Uterus (tissue), 4 donors: Measurements from ENCODE around the gene OVAAL. TPM values are rescaled to one million over a fixed set of nuclear protein-coding genes. Genes with fewer than 3 reads are reported as not detected.

Experiments used
- DNase-seq, 2 donors: peaks; one replicate each; pipeline ENCODE4 v3.0.0-alpha.2; 2019 to 2020
- H3K27ac ChIP-seq, 2 donors: fragments of 200-600 bp; sonication (generic); 1 replicate in 1 of 2; 2 replicates in 1 of 2; pipeline ENCODE4 v1.5.1; 2016 to 2018
- H3K27me3 ChIP-seq, 2 donors: fragments of 200-600 bp; sonication (generic); one replicate each; pipeline ENCODE4 v1.5.1; 2018 to 2019; ENCODE audit warnings: control low read depth in 1 of 2
- H3K36me3 ChIP-seq, 2 donors: fragments of 200-600 bp; sonication (generic); one replicate each; pipeline ENCODE4 v1.5.1; 2019; ENCODE audit warnings: control low read depth in 1 of 2
- H3K4me1 ChIP-seq, 2 donors: fragments of 200-600 bp; sonication (generic); one replicate each; pipeline ENCODE4 v1.5.1; 2018 to 2019; ENCODE audit warnings: control low read depth in 1 of 2
- H3K4me3 ChIP-seq, 2 donors: fragments of 200-600 bp; sonication (generic); 1 replicate in 1 of 2; 2 replicates in 1 of 2; pipeline ENCODE4 v1.5.1; 2018 to 2019; ENCODE audit warnings: mild to moderate bottlenecking in 1 of 2
- H3K9me3 ChIP-seq, 2 donors: fragments of 200-600 bp; sonication (generic); one replicate each; pipeline ENCODE4 v1.5.1; 2019; ENCODE audit warnings: control low read depth in 1 of 2
- CTCF ChIP-seq, 4 experiments: fragments of 200-600 bp in 2 of 4; fragments of 450-650 bp in 2 of 4; sonication (generic) in 2 of 4; IDR thresholded peaks; one replicate each; pipeline ENCODE4 v1.5.1; 2016 to 2019; ENCODE audit warnings: antibody characterized with exemption in 4 of 4, mild to moderate bottlenecking in 2 of 4, moderate library complexity in 1 of 4
- POLR2A ChIP-seq, 2 donors: fragments of 450-650 bp; IDR thresholded peaks; one replicate each; pipeline ENCODE4 v1.6.1; 2016; ENCODE audit warnings: antibody characterized with exemption in 2 of 2, mild to moderate bottlenecking in 1 of 2, moderate library complexity in 1 of 2
- intact Hi-C: fragments of 100-400 bp; cut with DNase I; formaldehyde crosslinking; loops from one replicate; pipeline ENCODE4 v1.15.1; 2023; ENCODE audit warnings: low total_unique reads
- total RNA-seq, 4 donors: library from RNA; depleted of rRNA in 3 of 4; stranded (reverse); fragments of >200 nt in 3 of 4; gene quantifications; one replicate each; pipeline versions ENCODE4 v1.1.0 to v1.2.4, GENCODE V29; 2014 to 2023
- donor health status: DM: yes; HTN: yes; CAD: no.

The OVAAL gene
- total RNA-seq, 4 donors from 2014 or later: not detected

GRCh38 chr1:180521474-180522212 lies 37.1 kb upstream of the OVAAL start:
- DNase-seq: no peak
- H3K4me1 ChIP-seq: no peaks in the 10 kb centered on the region
- intact Hi-C loops: no loop called here

GRCh38 chr1:180522213-180522515 lies 36.6 kb upstream of the OVAAL start:
- H3K4me3 ChIP-seq: no peak overlapping the region
- no peaks in the 10 kb centered on the region for H3K27me3 ChIP-seq
- H3K27ac ChIP-seq: no peak overlapping the region
- intact Hi-C loops: no loop called here
- DNase-seq: no peak
- H3K4me1 ChIP-seq: no peaks in the 10 kb centered on the region
- no peaks in the 10 kb centered on the region for H3K36me3 ChIP-seq
- no peaks in the 10 kb centered on the region for H3K9me3 ChIP-seq
- no peak for TF ChIP-seq POLR2A (IDR thresholded peaks at IDR 0.05)
- TF ChIP-seq CTCF (IDR thresholded peaks at IDR 0.05): no peak

More at GRCh38 chr1:180521474-180522212, 37.1 kb upstream of the OVAAL start:
- Histone ChIP-seq H3K4me3 (no peak overlapping the region), H3K27ac (no peak overlapping the region), H3K36me3 (no peaks in the 10 kb centered on the region), H3K9me3 (no peaks in the 10 kb centered on the region), H3K27me3 (no peaks in the 10 kb centered on the region)
- TF ChIP-seq POLR2A (IDR thresholded peaks at IDR 0.05) (no peak), CTCF (IDR thresholded peaks at IDR 0.05) (no peak)

GRCh38 chr1:180524160-180524914 lies 34.4 kb upstream of the OVAAL start:
- intact Hi-C loops: no loop called here
- no peak for TF ChIP-seq CTCF (IDR thresholded peaks at IDR 0.05)
- TF ChIP-seq POLR2A (IDR thresholded peaks at IDR 0.05): no peak
- Histone ChIP-seq H3K27ac (no peak overlapping the region), H3K36me3 (no peaks in the 10 kb centered on the region), H3K4me1 (no peaks in the 10 kb centered on the region), H3K27me3 (no peaks in the 10 kb centered on the region), H3K4me3 (no peak overlapping the region), H3K9me3 (no peaks in the 10 kb centered on the region)
- no peak for DNase-seq

GRCh38 chr1:180524915-180525714 lies 33.6 kb upstream of the OVAAL start:
- no peaks in the 10 kb centered on the region for H3K4me1 ChIP-seq
- intact Hi-C loops: no loop called here
- no peaks in the 10 kb centered on the region for H3K36me3 ChIP-seq
- H3K4me3 ChIP-seq: no peak overlapping the region
- DNase-seq: no peak
- H3K27ac ChIP-seq: no peak overlapping the region
- H3K27me3 ChIP-seq: no peaks in the 10 kb centered on the region
- no peaks in the 10 kb centered on the region for H3K9me3 ChIP-seq
- TF ChIP-seq CTCF (IDR thresholded peaks at IDR 0.05): no peak
- no peak for TF ChIP-seq POLR2A (IDR thresholded peaks at IDR 0.05)

GRCh38 chr1:180525715-180526039 lies 33.1 kb upstream of the OVAAL start:
- intact Hi-C loops: no loop called here
- no peaks in the 10 kb centered on the region for H3K36me3 ChIP-seq
- no peak overlapping the region for H3K27ac ChIP-seq
- no peak for DNase-seq
- no peak for TF ChIP-seq CTCF (IDR thresholded peaks at IDR 0.05)
- TF ChIP-seq POLR2A (IDR thresholded peaks at IDR 0.05): no peak
- H3K9me3 ChIP-seq: no peaks in the 10 kb centered on the region
- no peaks in the 10 kb centered on the region for H3K4me1 ChIP-seq
- H3K4me3 ChIP-seq: no peak overlapping the region
- no peaks in the 10 kb centered on the region for H3K27me3 ChIP-seq
